WI38 (cell line): Measurements from ENCODE around the gene ARF3.

Experiments used
- H3K4me3 ChIP-seq: 2 replicates; pipeline ENCODE4 v1.5.1; 2011; ENCODE audit warnings: low read depth, mild to moderate bottlenecking, control low read depth, low read length
- TF ChIP-seq, protein P1 (sequence below): IDR thresholded peaks from 2 replicates; pipeline ENCODE4 v1.5.1; 2012; ENCODE audit warnings: low read depth, mild to moderate bottlenecking, control low read depth, low read length

ARF3 gene

GRCh38 chr12:48968467-48968866, 11.2 kb upstream of the ARF3 start:
- no peak overlapping the region for H3K4me3 ChIP-seq
- TF ChIP-seq, protein P1, sequence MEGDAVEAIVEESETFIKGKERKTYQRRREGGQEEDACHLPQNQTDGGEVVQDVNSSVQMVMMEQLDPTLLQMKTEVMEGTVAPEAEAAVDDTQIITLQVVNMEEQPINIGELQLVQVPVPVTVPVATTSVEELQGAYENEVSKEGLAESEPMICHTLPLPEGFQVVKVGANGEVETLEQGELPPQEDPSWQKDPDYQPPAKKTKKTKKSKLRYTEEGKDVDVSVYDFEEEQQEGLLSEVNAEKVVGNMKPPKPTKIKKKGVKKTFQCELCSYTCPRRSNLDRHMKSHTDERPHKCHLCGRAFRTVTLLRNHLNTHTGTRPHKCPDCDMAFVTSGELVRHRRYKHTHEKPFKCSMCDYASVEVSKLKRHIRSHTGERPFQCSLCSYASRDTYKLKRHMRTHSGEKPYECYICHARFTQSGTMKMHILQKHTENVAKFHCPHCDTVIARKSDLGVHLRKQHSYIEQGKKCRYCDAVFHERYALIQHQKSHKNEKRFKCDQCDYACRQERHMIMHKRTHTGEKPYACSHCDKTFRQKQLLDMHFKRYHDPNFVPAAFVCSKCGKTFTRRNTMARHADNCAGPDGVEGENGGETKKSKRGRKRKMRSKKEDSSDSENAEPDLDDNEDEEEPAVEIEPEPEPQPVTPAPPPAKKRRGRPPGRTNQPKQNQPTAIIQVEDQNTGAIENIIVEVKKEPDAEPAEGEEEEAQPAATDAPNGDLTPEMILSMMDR, result no peak

DNA sequence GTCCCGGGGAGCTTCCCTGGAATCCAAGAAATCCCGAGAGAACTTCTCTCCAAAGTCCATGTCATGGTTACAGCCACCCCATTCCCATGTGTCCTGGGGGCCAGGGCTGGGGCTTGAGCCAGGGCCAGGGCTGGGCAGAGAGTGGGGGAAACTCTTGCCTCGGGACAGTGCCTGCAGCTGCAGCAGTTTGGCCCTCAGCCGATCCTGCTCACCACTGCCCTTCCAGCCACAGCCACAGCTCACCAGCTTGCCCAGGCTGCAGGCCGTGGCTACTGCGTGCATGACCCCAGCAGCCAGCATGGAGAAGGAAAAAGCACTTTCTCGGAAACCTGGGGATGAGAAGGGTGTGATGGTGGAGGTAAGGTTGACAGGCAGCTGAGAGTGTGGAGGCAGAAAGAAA, 10.7 kb upstream of the ARF3 start:
- TF ChIP-seq, protein P1, result no peak
- no peak overlapping the region for H3K4me3 ChIP-seq

- H3K4me3 ChIP-seq, result no peak overlapping the region
- TF ChIP-seq, protein P1, result no peak
Measured at GRCh38 chr12:48966177-48966895, 9.0 kb upstream of the ARF3 start.

GRCh38 chr12:48965298-48965838, 8.1 kb upstream of the ARF3 start:
- no peak overlapping the region for H3K4me3 ChIP-seq
- TF ChIP-seq, protein P1, result peak; percentile 40; the same call in 1 of the 2 replicates

DNA sequence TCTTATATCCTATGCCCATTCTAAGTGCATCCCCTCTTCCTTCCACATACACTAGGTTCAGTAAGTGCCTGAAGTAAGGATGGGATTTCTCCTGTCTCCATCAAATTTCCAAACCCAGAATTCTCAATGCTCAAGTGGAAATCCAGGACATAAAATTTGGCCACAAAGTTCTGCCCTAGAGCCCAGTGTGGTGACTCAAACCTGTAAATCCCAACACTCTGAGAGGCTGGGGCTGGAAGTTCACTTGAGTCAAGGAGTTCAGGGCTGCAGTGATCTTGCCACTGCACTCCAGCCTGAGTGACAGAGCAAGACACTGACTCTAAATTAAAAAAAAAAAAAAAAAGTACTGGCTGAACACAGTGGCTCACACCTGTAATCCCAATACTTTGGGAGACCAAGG, 4.5 kb upstream of the ARF3 start:
- no peak overlapping the region for H3K4me3 ChIP-seq
- TF ChIP-seq, protein P1, result no peak

GRCh38 chr12:48961331-48961730, 4.0 kb upstream of the ARF3 start:
- TF ChIP-seq, protein P1, result no peak
- H3K4me3 ChIP-seq, result no peak overlapping the region

GRCh38 chr12:48960834-48961233, 3.5 kb upstream of the ARF3 start:
- TF ChIP-seq, protein P1, result no peak
- H3K4me3 ChIP-seq, result no peak overlapping the region
